DMS 273 (cell line): ENCODE results near the gene SLC35G1.

Experiments used
- DNase-seq: peaks from one replicate; lab custom pipeline; 2025; ENCODE audit not compliant: unreplicated experiment; lab: John Stamatoyannopoulos, UW

The SLC35G1 gene

DNA sequence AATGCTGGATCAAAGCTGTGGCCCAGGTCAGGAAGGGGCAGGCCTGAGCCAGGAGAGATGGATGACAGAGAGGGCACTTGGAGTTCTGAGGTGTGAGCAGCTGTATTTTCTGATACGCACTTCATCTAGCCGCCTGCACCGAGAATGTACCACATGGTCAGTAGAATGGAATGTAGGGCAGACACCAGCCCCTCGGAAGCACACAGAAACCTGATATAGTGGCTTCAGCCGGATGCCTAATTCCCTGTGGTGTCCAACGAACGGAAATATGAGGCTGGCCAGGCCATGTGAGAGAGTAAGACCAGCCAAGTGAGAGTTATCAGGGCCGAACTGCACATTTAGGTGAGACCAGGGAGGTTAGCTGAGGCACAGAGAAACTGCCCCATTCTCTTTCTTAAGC, 53.3 kb downstream of the SLC35G1 start:
- peak; percentile 58 for DNase-seq

DNA sequence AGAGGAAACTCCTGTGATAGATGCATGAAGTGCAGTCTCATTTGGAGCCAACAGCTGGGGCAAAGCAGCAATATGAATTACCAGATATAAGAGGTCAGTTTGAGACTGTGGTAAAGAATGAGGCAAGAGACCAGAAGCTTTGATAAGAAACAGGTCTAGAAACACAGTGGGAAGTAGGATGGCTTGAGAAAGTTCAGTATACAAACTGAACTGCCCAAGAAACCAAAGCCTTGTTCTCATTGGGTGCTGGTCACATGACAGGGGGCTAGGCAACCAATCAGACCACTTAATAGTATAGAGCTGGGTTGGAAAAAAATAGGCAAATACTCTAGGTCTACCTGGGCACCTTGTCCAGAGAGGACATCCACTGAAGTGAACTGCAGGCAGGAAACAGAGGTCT, 53.7 kb downstream of the SLC35G1 start:
- no peak for DNase-seq

DNA sequence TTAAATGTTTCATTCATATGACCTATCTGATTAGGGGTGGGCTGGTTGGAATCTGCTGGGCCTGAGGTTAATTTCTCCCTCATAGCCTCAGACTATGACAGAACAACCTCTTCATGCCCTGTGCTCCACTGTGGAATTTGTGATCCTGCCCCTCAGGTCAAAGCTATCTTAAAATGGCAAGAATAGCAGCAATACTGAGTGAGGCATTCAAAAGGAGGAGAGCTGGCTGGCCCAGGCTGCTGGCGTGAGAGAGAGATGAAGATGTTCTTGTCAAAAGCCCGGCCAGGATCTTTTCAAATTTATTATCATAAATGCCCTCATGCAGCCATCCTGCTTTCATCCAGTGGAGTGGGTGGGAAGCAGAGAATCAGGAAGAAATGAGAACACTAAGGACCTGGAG, 58.1 kb downstream of the SLC35G1 start:
- DNase-seq = no peak
